ENCODE data around the gene FBXO47.

FBXO47 gene, protein sequence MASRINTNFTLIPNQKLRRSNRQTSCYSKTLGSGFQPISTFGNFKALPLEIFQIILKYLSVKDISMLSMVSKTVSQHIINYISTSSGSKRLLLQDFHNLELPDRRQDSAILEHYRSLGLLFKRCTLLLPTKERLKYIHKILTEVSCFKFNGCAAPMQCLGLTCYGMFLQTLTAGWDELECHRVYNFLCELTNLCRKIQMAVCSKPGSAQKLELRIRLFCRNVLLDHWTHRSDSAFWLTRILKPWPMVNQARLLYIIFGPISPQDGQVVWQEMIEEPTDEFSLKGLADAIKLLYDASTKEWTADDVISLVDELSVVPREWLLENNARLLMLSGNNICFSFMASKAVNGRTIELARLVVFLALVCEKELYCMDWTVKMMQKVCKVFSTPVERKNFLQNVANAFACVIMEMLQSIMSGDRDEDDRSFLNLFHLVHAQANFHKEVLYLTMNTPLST

DNA sequence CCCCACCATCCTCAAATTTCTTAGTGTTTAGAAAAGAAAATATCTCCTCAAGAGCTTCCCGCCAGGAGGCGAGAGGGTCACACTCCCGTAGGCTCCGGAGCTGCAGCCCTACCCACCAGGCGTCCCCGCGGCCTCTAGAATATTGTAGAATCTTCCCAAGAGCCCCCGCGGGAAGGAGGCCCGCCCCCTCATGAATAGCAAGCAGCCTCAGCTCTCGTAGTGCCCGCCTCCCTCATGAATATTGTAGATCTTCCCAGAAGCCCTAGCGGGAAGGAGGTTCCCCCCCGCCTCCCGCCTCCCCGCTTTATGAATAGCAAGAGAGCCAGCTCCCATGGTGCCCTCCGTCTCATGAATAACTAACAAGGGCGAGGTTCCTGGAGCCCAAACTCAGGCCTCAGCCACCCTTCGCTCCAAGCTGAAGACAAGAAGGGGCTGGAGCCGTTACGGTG is at the start of gene FBXO47:
TSS of gene FBXO47 (minus strand) at position 114 of the 449 bp plus-strand sequence. CDS start 4,378 bp downstream, outside the sequence.
- DNase-seq, result peak; percentile 41

DNA sequence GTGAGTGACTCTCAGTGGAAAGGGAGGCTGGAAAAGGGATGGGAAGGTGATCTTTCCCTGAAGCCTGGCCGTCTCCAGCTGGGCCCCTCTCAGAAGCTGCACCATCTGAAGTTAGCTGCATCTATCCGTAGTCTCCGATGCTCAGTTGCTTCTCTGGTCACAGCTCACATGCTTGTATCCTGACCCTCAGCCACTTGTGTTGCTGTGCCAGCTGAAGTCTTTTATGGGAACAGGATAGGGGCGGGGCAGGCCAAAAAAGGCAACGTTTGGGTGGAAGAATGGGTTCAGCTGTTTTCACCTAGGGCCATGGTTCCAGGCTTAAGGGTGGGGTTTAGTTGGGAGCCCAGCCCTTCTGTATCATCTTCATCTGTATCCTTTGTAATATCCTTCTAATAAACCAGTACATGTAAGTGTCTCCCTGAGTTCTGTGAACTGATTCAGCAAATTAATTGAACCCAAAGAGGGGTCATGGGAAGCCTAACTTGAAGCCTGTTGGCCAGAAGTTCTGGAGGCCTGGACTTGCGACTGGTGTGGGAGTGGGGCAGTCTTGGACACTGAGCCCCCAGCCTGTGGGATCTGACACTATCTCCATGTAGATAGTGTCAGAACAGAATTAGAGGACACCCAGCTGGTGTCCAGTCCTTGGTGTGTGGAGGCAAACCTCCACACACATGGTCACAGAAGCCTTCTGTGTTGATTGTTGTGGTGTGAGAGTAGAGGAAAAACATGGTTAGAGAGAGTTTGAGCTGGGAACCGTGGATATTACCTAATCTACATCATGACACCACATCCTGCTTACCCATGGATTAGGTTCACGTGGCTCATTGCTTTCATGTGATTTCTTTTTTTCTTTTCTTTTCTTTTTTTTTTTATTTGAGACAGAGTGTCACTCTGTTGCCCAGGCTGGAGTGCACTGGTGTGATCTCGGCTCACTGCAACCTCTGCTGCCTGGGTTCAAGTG is 49.3 kb upstream of the FBXO47 start:
- no peak for DNase-seq

DNA sequence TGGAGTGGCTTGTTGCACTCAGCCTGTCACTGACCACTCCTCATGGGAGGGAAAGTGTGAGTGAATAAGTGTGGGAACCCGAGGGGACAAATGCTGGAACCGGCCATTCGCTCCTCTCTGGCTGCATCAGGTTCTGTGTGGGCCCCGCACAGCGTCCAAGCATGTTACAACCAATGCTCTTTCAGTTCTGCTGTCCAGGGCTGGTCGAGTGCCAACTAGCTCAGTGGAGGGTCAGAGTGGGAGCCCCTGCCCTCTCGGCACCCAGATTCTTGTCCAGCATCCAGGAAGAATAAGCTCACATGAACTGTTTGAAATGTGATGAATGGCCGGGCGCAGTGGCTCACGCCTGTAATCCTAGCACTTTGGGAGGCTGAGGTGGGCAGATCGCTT is 48.3 kb upstream of the FBXO47 start:
- no peak for DNase-seq

DNA sequence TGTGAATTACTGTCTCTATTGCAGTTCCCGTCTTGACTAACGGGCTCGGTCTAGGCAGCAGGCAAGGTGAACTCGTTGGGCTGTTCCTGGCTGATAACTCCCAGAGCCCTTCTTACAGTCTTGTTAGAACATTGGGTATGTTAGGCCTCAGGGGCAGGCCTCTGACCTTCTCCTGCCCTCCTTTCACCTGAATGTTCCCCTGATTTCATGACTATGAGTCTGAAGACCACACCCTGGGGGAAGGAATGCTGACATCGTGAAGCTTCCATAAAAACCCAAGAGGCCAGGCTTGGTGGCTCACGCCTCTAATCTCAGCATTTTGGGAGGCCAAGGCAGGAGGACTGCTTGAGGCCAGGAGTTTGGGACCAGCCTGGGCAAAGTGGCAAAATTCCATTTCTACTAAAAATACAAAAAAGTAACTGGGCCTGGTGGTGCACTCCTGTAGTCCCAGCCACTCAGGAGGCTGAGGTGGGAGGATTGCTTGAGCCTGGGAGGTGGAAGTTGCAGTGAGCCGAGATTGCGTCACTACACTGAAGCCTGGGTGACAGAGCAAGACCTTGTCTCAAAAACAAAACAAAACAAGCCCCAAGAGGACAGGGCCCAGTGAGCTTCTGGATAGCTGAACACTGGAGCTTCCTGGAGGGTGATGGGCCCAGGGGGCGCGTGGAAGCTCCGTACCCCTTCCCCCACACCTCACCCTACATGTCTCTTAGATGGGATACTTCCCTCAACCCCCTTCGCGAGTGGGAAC is 47.8 kb upstream of the FBXO47 start:
- no peak for DNase-seq

DNA sequence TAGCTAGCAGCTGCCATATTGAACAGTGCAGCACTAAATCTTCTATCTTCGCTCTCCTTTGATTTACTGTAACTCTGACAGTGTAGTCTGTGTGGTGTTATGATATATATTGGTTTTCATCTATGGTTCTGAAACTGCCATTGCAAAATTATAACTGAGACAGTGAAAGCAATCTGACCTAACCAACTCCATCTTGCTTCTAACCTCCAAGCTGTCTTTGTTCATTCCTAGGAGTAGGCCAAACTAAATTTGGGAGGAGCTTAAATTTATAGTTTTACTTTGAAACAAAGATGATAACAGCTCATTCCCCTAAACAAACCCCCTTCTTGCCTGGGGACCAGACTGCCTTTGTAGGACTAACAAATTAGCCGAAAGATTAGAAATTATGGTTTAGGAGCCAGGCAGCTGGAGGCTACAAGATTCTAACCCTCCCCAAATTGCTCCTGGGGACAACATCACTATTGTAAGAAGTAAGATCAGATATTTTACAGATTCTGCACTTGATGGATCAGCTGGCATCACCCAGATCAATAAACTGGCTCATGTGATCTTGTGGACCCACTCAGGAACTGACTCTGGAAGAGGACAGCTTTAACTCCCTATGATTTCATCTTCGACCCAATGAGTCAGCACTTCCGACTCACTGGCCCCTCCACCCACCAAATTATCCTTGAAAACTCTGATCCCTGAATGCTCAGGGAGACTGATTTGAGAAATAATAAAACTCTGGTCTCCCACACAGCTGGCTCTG is 47.0 kb upstream of the FBXO47 start:
- no peak for DNase-seq

DNA sequence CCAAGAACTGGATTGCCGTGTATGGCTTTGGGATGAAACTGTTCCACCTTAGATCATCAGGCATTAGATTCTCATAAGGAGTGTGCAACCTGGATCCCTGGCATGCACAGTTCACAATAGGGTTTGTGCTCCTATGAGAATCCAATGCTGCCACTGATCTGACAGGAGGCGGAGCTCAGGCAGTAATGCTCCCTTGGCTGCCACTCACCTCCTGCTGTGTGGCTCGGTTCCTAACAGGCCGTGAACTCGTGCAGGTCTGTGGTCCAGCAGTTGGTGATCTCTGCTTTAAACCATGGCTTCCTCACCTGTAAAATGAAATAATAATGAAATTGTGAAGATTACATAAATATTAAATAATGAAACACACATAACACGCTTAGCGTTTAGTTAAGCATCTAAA is 45.5 kb upstream of the FBXO47 start:
- DNase-seq, result no peak

DNA sequence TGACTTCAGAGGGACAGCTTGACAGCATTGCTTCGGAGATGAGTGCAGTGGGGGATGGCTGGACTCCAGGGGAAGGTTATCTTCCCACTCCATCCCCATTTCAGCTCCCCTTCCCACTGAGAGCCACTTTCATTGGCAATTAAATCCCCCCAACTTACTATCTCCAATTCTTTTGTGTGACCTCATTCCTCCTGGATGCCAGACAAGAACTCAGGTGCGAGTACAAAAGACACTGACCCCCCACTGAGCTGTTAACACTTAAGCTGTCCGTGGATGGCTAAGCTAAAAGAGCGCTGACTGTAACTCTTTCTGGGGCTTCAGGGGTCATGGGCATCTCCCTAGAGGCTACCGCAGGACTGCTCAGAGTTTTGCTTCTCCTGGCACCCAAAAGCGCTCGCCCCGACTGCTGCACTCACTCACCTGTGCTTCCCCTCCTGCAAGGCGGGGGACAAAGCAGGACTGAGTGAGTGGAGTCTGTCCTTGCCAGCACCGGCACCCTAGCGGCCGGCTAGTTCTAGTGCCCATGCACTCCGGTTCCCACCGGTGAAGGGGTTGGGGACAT is 44.8 kb upstream of the FBXO47 start:
- no peak for DNase-seq

DNA sequence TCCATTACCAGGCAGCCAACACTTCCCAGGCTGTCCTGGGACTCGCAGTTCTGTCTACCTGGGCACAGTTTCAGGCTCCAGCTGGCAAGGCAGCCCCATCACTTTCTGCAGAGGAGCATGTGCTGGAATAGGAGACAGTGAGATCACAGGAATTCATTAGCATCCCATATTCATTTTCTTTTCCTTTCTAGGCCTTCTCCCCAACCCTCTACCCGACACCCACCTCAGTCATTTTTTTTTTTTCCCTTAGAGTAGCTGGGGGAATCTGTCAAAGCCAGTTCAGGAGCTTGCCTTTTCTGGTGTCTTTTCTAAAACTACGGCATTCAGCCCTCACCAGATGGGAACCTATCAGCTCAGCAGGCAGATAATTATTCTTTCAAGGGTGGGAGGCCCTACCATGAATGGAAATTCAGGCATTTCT is 42.4 kb upstream of the FBXO47 start:
- DNase-seq, result no peak

DNA sequence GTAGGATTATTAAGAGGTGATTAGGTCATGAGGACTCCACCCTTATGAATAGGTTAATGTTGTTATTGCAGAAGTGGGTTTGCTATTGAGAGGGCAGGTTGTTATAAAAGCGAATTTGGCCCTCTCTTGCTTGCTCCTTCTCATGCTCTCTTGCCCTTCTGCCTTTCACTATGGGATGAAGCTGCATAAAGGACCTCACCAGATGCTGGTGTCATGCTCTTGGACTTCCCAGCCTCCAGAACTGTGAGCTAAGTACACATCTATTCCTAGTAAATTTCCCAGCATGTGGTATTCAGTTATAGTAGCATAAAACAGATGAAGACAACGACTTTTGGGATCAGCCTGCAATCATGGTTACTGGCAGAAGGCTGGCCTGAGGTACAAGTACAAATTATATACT is 41.4 kb upstream of the FBXO47 start:
- DNase-seq, result no peak

DNA sequence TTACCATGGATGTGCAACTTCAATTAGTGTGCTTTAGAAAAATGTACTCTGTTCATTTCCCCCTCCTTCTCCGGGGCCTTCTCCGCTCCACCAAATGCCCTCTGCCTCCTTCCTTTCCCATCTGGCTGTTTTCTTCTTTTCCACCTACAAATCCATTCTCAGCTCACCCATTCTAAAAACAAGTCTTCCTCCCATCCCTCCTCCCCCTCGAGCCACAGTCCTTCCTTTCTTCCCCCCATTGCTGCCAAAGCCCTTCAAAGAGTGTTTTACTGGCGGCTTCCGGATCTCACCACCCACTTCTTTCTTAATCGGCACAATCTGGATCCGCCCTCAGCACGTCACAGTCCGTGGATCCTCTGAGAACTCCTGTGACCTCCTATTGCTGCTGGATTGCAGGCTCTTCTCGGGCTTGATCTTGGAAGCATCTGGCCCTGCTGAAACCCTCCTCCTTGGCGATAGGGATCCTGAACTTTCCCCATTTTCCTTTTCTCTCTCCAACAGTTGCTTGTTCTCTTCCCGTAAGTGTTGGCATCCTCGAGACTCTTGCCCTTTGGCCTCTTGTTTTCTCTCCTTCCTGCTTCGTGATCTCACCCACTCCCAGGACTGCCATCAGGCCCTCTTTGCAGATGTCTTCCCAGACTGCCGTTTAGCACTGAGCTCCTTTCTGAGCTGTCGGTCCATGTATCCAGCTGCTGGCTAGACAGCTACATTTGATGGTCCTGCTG is 36.0 kb upstream of the FBXO47 start:
- no peak for DNase-seq

DNA sequence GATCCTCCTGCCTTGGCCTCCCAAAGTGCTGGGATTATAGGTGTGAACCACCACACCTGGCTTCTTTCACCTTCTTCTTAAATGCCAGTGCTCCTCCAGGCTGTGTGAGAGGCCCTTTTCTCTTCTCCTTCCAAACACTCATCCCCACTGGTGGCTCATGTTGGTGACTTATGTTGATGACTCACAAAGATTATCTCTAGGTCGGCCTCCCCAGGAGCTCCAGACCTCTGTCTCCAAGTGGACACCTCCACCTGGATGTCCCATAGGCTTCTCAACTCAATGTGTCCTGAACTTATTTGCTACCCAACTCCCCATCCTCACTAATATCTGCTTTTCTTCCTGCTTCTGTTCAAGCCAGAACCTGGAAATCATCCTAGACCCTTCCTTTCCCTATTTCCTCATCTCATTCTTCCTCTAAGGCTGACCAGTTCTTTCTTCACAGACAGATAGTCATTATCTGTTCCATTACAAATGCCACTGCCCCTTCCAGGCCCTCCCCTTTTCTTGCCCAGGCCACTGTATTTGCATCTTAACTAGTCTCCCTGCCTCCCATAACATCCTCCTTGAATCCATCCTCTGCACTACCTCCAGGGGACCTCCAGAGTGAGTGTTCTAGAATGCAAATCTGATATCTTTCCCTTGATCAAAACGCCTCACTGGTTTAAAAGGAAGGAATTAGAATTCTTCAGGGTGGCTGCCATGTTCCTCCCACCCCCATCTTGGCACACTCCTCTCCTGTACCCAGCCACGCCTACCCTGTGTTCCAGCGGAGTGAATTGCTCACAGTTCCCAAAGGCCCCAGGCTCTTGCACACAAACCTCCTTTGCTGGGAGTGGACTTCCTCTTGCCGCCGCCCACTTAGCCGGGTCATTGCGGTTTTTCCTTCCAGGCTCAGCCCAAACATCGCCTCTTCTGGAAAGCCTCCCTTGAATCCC is 34.8 kb upstream of the FBXO47 start:
- DNase-seq, result no peak

DNA sequence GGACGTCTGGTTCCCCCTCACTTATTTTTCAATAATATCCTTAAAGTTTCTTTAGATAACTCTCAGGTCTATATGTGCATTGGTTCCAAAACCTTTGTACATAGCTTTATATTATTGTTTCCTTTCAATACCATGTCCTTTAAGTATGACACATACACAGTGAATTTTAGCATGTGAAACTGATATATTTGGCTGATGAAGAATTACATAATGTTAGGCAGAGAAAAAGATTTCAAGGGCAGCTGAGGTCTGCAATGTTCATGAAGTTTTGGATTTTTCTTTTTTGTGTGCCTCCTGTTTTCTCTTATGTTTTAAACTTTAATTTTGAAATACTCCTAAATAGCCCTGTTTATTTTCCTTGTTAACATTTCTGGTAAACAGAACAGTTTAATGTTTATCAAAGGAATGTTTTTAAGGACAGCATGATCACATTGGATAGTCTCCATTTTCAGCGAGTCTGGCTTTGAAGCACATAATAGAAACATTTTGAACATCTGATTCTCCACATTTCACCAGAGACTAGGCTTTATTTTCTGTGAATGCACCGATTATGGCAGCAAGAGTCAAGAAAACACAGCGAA is 32.9 kb upstream of the FBXO47 start:
- DNase-seq, result no peak

DNA sequence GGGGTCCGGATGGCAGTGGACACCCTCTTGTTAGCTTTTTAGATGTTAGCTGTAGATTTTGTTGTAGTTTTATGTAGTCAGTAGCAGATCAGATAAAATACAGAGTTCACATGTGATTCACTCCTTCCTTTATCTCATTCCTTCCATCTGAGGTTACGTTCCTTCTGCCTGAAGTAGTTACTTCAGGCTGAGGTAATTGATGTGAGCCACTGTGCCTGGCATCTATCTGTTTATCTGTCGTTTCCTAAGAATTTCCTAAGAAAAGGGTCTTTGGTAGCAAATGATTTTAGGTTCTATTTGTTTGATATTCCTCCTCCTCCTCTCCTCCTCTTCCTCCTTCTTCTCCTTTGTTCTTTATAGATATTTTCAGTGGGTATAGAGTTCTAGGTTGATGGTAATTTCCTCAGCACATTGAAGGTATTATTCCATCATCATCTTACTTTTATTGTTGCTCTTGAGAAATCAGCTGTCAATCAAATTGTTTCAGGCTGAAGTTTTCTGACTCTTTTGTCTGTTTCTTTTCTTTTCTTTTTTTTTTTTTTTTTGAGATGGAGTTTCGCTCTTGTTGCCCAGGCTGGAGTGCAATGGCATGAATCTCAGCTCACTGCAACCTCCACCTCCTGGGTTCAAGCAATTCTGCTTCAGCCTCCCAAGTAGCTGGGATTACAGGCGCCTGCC is 29.6 kb upstream of the FBXO47 start:
- no peak for DNase-seq

DNA sequence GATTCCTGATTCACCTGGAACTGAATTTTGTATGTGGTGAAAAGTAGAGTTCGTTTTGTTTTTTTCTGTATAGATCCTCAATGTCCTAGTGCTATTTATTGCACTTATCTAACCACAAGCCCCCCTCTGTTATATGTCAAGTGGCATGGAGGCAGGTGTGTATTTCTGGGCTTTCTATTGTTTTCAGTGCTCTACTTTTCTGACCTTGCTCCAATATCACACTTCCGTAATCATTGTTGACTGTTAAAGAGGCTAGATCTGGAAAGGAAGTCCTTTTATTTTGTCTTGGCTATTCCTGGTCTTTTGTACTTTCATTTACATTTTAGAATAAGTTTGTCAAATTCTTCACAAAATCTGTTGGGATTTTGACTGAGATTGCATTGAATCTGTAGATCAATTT is 26.8 kb upstream of the FBXO47 start:
- DNase-seq, result no peak

DNA sequence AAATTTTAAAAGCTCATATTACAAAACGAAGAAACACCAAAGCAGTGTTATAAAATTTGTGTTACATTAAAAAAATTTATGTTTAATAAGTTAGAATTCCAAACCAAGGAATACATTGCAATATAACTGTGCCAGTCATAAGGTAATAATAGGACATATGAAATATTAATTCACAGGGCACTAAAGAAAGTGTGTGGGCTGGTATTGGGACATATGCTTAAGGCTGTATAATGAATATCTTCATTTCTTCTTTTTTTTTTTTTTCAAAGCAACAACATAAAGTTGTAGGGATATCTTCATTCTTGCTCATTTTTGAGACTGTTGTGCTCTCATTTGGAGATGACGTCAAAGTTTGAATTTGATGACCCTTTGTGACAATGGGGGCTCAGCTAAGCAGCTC is 17.5 kb upstream of the FBXO47 start:
- no peak for DNase-seq

DNA sequence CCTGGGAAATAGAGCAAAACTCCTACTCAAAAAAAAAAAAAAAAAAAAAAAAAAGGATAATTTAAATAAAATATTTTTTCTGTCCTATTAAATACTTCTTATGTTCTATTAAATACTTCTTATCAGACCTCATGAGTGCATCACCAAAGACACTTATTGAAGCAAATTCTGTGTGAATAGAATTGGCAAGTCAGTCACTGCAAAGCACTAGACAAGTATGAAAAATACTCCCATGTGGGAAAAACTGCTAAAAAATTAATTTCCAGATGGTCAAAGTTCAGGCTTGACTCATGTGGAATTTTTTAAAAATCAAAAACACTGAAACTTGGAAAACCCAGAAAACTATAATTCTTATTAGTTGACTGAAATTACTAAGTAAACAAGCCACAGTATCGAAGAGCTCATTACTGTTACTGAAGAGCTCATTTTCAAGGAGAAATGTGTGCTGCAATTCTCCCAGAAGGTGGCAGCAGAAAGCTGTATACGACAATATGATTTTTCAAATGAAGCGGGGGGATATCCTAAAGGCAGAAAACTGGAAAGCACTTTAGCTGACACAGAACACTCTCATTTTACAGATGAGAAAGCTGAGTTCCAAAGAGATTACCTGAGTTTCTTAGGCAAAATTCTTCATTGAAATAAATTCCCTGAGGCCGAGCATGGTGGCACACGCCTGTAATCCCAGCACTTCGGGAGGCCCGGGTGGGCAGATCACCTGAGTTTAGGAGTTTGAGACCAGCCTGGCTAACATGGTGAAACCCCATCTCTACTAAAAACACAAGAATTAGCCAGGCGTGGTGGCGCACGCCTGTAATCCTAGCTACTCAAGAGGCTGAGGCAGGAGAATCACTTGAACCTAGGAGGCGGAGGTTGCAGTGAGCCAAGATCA is 15.9 kb upstream of the FBXO47 start:
- peak; percentile 63 for DNase-seq

DNA sequence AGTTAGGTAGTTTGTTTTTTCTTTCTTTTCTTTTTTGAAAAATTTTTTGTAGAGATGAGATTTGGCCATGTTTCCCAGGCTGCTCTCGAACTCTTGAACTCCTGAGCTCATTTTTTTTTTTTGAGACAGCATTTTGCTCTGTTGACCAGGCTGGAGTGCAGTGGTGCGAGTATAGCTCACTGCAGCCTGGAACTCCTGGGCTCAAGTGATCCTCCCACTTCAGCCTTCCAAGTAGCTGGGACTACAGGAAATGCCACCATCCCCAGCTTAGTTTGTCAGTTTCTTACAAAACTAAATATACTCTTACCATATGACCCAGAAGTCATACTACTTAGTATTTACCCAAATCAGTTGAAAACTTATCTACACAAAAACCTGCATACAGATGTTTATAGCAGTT is 14.4 kb upstream of the FBXO47 start:
- no peak for DNase-seq

All from NCI-H748 treated with DMSO at 0.1 percent for 48 hours (cell line).